ENCODE measurements around the gene HOMER2.

HOMER2 gene

DNA sequence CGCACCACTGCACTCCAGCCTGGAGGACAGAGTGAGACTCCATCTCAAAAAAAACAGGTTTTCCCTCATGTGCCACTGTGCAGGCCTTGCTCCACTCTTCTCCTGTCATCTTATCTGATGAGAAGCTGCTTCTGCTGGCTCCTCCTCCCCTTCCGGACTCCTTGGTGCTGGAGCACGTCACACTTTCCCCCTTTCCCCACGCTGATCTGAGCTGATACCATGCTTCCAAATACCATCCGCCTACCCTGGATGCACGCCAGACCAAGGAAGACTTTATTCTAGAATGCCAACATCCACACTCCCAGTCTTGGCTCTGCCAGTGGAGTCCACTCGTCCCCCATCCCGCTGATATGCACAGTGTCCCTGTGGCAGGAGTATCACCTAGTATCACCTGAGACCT, 31.3 kb downstream of the HOMER2 start:
- peak in 1 of 2 donors; percentile 41 for DNase-seq
- Histone ChIP-seq H3K4me3 (no peak overlapping the region), H3K4me1 (peaks cover 0 to 5% (median 1%) of the 10 kb centered on the region in 4 donors), H3K27me3 (no peaks in the 10 kb centered on the region), H3K9me3 (no peaks in the 10 kb centered on the region), H3K36me3 (no peaks in the 10 kb centered on the region), H3K27ac (no peak overlapping the region)
- TF ChIP-seq, protein P1, sequence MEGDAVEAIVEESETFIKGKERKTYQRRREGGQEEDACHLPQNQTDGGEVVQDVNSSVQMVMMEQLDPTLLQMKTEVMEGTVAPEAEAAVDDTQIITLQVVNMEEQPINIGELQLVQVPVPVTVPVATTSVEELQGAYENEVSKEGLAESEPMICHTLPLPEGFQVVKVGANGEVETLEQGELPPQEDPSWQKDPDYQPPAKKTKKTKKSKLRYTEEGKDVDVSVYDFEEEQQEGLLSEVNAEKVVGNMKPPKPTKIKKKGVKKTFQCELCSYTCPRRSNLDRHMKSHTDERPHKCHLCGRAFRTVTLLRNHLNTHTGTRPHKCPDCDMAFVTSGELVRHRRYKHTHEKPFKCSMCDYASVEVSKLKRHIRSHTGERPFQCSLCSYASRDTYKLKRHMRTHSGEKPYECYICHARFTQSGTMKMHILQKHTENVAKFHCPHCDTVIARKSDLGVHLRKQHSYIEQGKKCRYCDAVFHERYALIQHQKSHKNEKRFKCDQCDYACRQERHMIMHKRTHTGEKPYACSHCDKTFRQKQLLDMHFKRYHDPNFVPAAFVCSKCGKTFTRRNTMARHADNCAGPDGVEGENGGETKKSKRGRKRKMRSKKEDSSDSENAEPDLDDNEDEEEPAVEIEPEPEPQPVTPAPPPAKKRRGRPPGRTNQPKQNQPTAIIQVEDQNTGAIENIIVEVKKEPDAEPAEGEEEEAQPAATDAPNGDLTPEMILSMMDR (IDR thresholded peaks at IDR 0.05): no peak
- intact Hi-C loops (cut with DNase I; ENCODE audit: low total_unique reads): no loop called here

DNA sequence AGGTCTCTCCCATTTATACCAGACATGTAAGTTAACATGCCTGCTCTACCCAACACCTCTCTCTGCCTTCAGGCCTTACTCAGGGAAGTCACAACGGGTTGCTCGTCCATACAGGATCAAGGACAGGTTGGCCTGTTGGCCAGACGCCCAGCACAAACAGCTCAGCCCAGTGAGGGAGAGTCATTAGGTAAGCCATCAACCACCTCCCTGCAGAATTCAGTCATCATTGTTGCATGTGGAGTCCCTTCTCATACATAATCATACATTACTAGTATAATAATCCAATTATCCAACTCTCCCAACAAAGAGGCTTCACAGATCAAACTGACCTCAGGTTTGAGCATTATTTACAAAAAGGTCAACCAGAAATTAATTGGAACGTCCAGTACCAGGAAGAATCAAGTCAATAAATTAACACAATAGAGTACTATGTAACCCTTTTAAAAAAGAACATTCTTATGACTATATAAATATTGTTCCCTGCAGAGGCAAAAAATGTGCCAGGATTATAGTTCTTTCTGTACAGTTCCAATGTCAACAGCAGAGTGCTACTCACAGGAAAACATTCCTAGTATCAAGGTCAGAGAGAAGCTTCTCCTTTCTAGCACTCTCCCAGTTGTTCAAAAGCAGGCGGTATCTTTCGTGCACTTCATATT, 33.2 kb downstream of the HOMER2 start:
- peaks cover 0 to 5% (median 1%) of the 10 kb centered on the region in 4 donors for H3K4me1 ChIP-seq
- no peaks in the 10 kb centered on the region for H3K36me3 ChIP-seq
- intact Hi-C loops (cut with DNase I; ENCODE audit: low total_unique reads): no loop called here
- TF ChIP-seq, protein P1 (IDR thresholded peaks at IDR 0.05): no peak
- no peaks in the 10 kb centered on the region for H3K9me3 ChIP-seq
- H3K27me3 ChIP-seq: no peaks in the 10 kb centered on the region
- DNase-seq: peak in 1 of 2 donors; percentile 33
- no peak overlapping the region for H3K27ac ChIP-seq
- no peak overlapping the region for H3K4me3 ChIP-seq

DNA sequence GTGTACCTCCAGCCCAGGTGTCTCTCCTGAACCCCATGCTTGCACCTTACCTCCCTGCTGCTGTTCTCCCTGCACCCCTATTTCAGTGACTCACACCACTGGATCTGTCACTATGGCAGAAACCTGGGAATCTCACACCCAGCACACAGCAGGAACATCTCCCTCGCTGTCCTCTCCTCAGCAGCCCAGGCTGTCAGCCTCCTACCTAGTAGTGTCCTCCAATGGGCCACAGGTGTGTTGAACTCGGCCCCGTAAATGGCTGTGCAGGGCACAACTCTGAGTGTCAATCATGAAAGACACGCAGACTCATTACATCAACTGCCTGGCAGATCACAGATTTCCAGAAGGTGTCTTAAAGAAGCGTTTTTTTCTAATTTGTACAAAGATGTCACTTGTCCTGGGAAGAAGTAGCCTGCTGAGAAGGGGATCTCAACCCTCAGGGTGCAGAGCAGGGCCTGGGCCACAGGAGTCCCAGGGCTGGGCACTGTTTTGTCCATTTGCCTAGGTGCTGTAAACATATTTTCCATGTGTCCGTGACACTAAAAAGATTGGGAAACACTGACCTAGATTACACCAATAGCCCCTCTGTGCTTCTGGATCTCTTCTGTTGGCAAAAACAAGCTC, 33.8 kb downstream of the HOMER2 start:
- peaks cover 0 to 5% (median 1%) of the 10 kb centered on the region in 4 donors for H3K4me1 ChIP-seq
- no peak overlapping the region for H3K27ac ChIP-seq
- TF ChIP-seq, protein P1 (IDR thresholded peaks at IDR 0.05): no peak
- H3K36me3 ChIP-seq: no peaks in the 10 kb centered on the region
- H3K27me3 ChIP-seq: no peaks in the 10 kb centered on the region
- intact Hi-C loops (cut with DNase I; ENCODE audit: low total_unique reads): no loop called here
- no peak overlapping the region for H3K4me3 ChIP-seq
- DNase-seq: no peak
- no peaks in the 10 kb centered on the region for H3K9me3 ChIP-seq

DNA sequence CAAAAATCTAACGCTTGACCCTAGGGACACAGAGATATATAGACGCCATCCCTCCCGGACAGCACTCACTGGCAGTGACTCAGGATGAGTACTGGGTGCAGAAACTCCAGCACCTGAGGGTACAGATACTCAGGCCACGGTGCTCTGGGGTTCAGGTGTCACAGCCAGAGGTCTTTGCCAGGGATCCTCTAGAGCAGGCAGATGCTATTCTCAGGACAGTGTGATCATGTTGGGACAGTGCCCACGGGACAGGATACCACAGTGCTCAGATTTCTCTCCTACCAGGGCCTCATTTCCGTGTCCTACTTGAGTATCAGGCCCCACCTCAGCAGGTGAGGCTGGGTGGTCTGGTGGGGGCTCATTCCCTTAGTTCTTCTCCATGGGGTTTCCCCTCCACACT, 34.4 kb downstream of the HOMER2 start:
- Histone ChIP-seq H3K27ac (no peak overlapping the region), H3K4me1 (peaks cover 0 to 5% (median 1%) of the 10 kb centered on the region in 4 donors), H3K36me3 (no peaks in the 10 kb centered on the region), H3K27me3 (no peaks in the 10 kb centered on the region), H3K9me3 (no peaks in the 10 kb centered on the region), H3K4me3 (no peak overlapping the region)
- intact Hi-C loops (cut with DNase I; ENCODE audit: low total_unique reads): no loop called here
- TF ChIP-seq, protein P1 (IDR thresholded peaks at IDR 0.05): no peak
- DNase-seq: peak in 1 of 2 donors; percentile 35

DNA sequence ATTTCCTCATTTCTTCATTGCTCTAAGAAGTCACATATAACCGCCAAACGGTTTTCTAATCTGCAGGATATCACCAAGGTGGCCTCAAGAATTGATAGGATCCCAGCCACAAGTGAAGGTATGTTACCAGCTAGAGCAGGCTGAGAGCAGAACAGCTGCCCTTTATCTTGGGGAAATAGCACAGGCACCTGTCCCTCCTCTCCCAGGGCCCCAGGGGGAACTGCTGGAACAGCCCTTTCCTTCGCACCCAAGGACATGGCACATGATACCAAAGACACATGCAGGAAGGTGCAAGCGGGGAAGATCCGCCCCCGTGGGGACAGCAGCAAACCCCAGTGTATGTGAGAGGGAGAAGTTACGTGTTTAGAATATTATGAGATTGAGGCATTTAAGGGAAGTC, 35.3 kb downstream of the HOMER2 start:
- intact Hi-C loops (cut with DNase I; ENCODE audit: low total_unique reads): no loop called here
- DNase-seq: peak in 1 of 2 donors; percentile 39
- no peak overlapping the region for H3K4me3 ChIP-seq
- TF ChIP-seq, protein P1 (IDR thresholded peaks at IDR 0.05): no peak
- H3K36me3 ChIP-seq: no peaks in the 10 kb centered on the region
- H3K27me3 ChIP-seq: no peaks in the 10 kb centered on the region
- peaks cover 0 to 5% (median 1%) of the 10 kb centered on the region in 4 donors for H3K4me1 ChIP-seq
- H3K9me3 ChIP-seq: no peaks in the 10 kb centered on the region
- H3K27ac ChIP-seq: no peak overlapping the region
